Glutamatergic neuron (in vitro differentiated cells): ENCODE results near the gene RTF1. TPM values are rescaled to one million over a fixed set of nuclear protein-coding genes. Genes with fewer than 3 reads are reported as not detected.

Experiments used
- DNase-seq: peaks from one replicate; pipeline ENCODE4 v3.0.0; 2022
- H3K27ac Mint-ChIP-seq: one replicate; pipeline ENCODE4 v1.8.0; 2020; ENCODE audit warnings: mild to moderate bottlenecking, mixed read lengths, inconsistent platforms; ENCODE audit not compliant: unreplicated experiment
- H3K27me3 Mint-ChIP-seq: one replicate; pipeline ENCODE4 v1.8.0; 2020; ENCODE audit warnings: mild to moderate bottlenecking, moderate library complexity, mixed read lengths, inconsistent platforms; ENCODE audit not compliant: unreplicated experiment
- H3K36me3 Mint-ChIP-seq: one replicate; pipeline ENCODE4 v1.8.0; 2020; ENCODE audit warnings: mild to moderate bottlenecking, mixed read lengths, inconsistent platforms; ENCODE audit not compliant: unreplicated experiment
- H3K4me1 Mint-ChIP-seq: one replicate; pipeline ENCODE4 v1.8.0; 2020; ENCODE audit warnings: mild to moderate bottlenecking, low read depth, mixed read lengths, inconsistent platforms; ENCODE audit not compliant: unreplicated experiment
- H3K4me3 Mint-ChIP-seq: one replicate; pipeline ENCODE4 v1.8.0; 2020; ENCODE audit warnings: mild to moderate bottlenecking, mixed read lengths, inconsistent platforms; ENCODE audit not compliant: unreplicated experiment
- H3K9me3 Mint-ChIP-seq: one replicate; pipeline ENCODE4 v1.8.0; 2020; ENCODE audit warnings: mild to moderate bottlenecking, moderate library complexity, mixed read lengths, inconsistent platforms; ENCODE audit not compliant: unreplicated experiment
- total RNA-seq: library from RNA; stranded (reverse); fragmentation: NEBNext Ultra II Directional; extraction: Animal tissue kit (Norgen Biotek cat#: 25700); gene quantifications from one replicate; pipeline ENCODE4 v1.2.1, GENCODE V29; 2021; ENCODE audit not compliant: unreplicated experiment
- TF ChIP-seq, protein P1 (sequence below): fragments of 200-600 bp; sonication (generic); IDR thresholded peaks from one replicate; pipeline ENCODE4 v1.5.0; 2021; ENCODE audit not compliant: partially characterized antibody, unreplicated experiment

RTF1 gene
- total RNA-seq, 1 donor from 2014 or later, result 66.4 TPM

DNA sequence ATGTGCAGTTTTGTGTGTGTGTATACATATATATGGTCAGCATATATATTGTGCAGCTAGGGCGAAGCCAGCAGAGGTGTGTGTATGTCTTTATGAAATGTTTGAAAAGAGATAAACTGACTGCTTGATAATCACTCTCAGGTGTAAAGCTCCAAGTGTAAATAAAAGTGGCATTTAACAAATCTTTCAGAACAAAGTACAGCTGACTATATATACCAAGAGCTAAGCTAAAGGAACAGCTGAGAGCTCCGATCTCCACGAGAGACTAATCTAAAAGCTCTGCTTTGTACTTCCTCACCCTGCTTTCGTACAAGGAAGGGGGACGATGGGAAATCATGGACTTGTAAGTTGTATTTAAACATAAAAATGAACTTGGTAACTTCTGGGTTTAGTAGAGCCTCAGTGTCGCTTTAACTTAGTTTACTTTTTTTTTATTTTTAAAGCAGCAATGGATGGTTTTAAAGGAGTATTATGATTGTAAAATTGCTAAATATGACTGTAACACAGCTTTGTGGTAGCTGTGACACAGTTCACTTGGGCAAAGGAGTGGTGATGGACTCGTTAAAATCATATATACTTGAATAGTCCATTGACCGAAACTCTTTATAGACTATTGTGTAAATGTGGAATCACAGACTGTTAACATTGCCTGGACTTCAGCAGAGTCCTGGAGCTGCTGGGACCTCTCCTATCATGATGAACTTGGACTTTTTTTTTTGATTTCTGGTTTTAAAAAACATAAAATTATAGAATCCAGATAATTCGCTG is 65.4 kb downstream of the RTF1 start:
- peaks cover 10% of the 10 kb centered on the region for H3K36me3 Mint-ChIP-seq

DNA sequence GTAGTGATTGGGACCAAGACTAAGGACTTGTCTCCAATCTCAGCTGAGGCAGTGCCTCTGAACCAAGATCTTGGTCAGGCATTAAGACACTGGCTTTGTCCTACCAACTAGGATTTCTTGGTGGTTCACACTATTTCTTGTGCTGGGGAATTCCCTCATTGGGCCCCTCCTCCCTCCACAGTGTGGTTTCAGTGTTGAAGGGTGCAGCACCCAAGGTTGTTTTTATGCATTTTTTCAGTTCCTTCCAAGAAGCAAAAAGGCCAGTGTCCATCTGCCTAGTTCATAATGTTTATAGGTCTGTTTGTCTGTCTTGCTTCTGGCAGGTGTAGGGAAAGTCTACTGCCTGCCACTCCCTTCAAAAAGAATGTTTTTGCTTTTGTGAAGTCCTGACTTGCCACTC is 66.2 kb downstream of the RTF1 start:
- peaks cover 1% of the 10 kb centered on the region for H3K9me3 Mint-ChIP-seq

More for the DNA sequence above, 65.4 kb downstream of the RTF1 start:
- Mint-ChIP-seq H3K27me3 (peaks cover 5% of the 10 kb centered on the region), H3K27ac (no peak overlapping the region), H3K9me3 (peaks cover 1% of the 10 kb centered on the region), H3K4me3 (no peak overlapping the region), H3K4me1 (no peaks in the 10 kb centered on the region)
- no peak for DNase-seq
- TF ChIP-seq, protein P1, sequence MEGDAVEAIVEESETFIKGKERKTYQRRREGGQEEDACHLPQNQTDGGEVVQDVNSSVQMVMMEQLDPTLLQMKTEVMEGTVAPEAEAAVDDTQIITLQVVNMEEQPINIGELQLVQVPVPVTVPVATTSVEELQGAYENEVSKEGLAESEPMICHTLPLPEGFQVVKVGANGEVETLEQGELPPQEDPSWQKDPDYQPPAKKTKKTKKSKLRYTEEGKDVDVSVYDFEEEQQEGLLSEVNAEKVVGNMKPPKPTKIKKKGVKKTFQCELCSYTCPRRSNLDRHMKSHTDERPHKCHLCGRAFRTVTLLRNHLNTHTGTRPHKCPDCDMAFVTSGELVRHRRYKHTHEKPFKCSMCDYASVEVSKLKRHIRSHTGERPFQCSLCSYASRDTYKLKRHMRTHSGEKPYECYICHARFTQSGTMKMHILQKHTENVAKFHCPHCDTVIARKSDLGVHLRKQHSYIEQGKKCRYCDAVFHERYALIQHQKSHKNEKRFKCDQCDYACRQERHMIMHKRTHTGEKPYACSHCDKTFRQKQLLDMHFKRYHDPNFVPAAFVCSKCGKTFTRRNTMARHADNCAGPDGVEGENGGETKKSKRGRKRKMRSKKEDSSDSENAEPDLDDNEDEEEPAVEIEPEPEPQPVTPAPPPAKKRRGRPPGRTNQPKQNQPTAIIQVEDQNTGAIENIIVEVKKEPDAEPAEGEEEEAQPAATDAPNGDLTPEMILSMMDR, result no peak

DNA sequence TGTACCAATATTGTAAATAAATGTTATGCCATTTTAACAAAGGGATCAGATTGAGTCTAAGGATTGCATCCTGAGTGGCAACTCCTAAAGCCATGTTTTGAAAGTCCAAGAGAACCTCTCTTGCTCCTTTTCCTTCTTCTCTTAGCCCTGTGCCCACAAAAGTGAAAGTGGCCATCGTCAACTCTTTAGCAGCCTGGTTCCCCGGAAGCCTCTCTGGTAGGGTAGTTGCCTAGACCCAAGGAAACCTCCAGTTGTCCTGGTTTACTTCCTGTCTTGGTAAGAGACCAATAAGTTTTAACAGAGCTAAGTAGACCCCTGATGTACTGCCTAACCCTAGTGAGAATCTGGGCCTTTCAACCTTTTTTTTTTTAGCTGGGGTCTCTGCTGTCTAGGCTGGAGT is 66.6 kb downstream of the RTF1 start:
- TF ChIP-seq, protein P1, result no peak
- DNase-seq, result no peak
- Mint-ChIP-seq H3K36me3 (peaks cover 10% of the 10 kb centered on the region), H3K27ac (no peak overlapping the region), H3K9me3 (peaks cover 1% of the 10 kb centered on the region), H3K4me1 (no peaks in the 10 kb centered on the region), H3K4me3 (no peak overlapping the region), H3K27me3 (peaks cover 5% of the 10 kb centered on the region)

More for the DNA sequence above, 66.2 kb downstream of the RTF1 start:
- Mint-ChIP-seq H3K4me1 (no peaks in the 10 kb centered on the region), H3K27ac (no peak overlapping the region), H3K4me3 (no peak overlapping the region), H3K36me3 (peaks cover 10% of the 10 kb centered on the region), H3K27me3 (peaks cover 5% of the 10 kb centered on the region)
- DNase-seq, result no peak
- TF ChIP-seq, protein P1, result no peak

DNA sequence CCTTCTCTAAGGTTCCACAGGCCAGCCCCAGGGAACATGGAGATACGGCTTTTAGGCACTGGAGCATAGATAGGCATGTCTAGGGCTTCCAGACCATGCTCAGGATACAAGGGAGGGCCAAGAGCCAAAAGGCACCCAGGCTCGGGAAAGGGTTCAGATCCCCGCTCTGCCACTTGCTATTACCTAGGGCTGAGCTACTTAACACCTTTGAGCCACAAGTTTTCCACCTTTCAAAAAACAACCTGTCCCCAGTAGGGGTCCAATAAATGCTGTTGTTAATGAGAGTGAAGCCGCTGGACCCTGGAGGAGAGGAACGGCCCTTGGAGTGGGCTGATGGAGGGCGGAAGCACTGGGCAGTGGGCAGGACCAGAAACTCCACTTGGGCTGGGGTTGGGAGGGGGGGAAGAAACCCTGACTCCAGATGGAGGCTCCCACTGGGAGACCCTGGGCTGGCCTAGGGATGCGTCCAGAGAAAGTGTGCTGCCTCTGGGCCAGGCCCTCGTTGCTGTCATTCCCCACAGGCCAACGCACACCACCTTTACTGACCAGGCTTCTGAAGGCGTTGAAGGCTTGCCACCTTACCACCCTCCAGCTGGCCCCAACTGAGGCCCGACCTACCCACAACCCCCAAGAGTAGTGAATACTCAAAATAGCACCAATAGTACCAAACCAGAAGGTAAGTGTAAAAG is 68.2 kb downstream of the RTF1 start:
- no peaks in the 10 kb centered on the region for H3K4me1 Mint-ChIP-seq
- no peak overlapping the region for H3K27ac Mint-ChIP-seq
- no peak overlapping the region for H3K4me3 Mint-ChIP-seq
- peaks cover 5% of the 10 kb centered on the region for H3K27me3 Mint-ChIP-seq
- peaks cover 1% of the 10 kb centered on the region for H3K9me3 Mint-ChIP-seq
- H3K36me3 Mint-ChIP-seq, result peaks cover 10% of the 10 kb centered on the region
- no peak for DNase-seq
- TF ChIP-seq, protein P1, result no peak

DNA sequence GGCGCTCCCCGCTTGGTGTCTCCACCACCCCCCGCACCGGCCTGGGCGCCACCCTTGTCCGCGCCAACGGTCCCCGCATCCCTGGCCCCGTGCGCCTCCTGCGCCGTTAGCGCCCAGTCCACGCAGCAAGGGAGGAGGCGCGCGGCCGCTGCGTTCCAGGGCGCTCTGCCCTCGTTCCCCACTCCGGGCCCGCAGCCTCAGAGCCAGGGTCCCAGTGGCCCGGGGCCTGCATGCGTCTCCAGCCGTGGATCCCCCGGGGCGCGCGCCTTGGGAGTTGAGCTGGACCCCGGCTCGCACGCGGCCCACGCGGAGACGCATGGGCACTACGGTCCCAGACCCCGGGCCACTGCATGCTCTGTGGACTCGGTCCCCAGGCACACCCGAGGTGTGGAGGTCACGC is 69.4 kb downstream of the RTF1 start:
- Mint-ChIP-seq H3K4me3 (no peak overlapping the region), H3K9me3 (peaks cover 1% of the 10 kb centered on the region), H3K27ac (no peak overlapping the region), H3K36me3 (peaks cover 10% of the 10 kb centered on the region), H3K27me3 (peaks cover 2% of the 10 kb centered on the region), H3K4me1 (no peaks in the 10 kb centered on the region)
- TF ChIP-seq, protein P1, result no peak
- no peak for DNase-seq
